HG03196 (cell line): Measurements from ENCODE around the gene PCLO.

Experiments used
- ATAC-seq: cut with Tn5 transposase; IDR thresholded peaks from one replicate; pipeline ENCODE4 v1.9.1; 2021; ENCODE audit not compliant: unreplicated experiment

PCLO gene

DNA sequence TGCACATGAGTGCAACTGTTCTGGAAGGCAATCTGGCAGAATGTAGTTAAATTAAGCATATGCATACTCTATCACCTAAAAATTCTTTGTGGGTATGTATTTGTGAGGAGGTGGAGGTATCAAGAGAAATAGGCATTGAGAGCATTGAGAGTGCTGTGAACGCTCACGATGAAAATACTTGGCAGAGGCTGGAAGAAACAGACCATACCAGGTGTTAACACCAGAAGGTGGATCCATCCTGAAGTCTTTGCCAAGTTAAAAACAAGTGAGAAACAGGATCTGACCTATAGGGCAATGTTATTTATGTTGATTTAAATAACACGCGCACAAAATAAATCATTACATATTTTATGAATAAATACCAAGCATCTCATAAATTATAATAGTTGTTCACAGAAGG, 311.6 kb downstream of the PCLO start:
- no peak for ATAC-seq

DNA sequence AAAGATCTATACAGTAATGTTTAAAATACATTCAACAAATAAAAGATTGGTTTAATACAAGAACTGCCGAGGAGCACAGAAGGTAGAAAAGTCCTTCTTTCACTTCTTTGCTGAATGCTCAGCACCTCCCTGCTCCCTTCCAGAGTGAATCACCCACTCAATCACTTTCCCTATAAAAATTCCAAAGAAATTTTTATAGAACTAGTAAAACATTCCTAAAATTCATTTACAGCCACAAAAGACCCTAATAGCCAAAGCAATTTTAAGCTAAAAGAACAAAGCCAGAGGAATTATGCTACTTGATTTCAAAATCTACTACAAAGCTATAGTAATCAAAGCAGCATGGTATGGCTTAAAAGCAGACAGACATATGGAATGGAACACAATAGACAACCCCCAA, 320.9 kb downstream of the PCLO start:
- ATAC-seq: no peak

DNA sequence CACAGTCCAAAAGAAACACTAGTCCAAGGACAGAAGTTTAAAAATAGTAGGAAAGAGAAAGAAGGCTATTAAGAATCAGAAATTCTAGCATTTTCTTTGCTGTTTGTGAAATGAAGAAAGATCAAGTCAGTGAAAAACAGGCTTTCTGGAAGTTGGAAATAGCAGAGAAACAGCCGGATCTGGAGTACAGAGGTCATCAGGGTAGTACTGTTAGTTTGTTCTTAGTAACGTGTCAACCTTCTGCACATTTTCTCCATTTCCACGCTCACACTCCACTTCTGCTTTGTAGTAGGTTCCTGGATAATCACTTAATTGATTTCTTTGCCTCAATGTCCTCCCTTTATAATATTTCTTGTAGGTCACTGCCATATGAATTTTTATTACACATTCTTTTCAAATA, 322.6 kb downstream of the PCLO start:
- ATAC-seq: no peak

DNA sequence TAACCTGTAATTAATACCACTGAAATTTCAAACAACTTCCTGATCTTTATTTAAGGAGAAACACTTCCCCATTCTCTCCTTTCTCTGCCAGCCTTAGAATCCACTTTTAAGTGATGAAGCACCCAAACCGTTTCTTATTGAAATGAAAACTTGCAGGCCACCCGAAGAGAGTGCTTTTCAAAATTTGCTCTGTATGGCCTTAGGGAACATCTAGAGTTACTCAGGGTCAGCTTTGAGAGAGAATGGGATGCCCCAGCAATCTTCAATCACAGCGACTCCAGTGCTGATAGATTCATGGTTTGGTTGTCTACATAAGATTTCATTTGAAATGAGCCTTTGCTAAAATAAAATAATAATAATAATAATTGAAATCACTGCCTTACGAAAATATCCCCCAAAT, 323.1 kb downstream of the PCLO start:
- ATAC-seq: no peak

DNA sequence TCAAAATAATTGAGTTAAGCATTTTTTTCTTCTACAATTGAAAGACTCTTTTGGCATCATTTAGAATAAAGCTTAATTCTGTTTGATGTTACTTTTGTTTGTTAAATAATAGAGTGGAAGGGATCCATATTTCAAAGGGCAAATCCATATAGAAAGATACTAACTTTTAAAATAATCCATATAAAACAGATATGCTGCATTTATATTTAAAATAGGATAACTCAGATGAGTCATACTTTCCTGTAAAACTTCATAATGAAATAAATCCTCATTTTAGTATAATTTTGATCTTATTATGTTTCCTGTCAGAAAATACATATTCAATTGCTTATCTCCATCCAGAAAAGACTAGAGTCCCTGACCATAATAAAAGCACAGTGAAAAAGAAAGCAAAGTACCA, 323.6 kb downstream of the PCLO start:
- ATAC-seq: no peak

DNA sequence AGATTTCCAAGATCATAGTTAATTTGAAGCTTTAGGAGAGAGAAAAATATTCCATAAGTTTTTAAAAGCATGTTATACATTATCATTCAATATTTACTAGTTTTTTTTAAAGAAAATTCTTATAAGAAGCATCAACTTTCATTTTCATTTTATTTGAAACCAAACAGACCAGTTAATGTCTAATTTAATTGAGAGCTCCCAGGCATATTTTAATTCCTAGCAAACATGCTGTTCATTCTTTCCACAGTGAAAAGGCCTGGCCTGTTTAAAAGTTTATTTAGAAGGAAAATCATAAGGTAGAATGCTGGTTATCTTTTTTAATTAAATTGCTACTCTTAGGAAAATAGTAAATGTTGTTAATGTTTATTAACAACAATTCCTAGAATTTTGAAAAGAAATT, 324.4 kb downstream of the PCLO start:
- no peak for ATAC-seq

DNA sequence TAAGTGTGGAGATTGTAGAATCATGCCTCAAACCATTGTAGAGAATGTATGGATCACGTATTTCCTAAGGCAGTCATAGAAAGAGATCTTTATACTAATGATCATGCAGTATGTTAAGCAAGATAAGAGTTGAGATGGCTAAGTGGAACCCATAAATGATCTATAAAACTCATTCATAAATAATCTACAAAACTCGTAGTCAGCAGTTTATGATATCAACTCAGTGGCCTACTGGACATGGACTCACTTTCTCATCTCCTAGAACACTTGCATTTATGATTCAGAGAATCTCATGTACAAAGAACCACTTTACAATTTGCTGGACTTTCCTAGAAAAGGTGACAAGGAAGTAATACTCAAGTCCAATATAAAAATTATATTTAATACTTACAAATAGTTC, 339.6 kb downstream of the PCLO start:
- no peak for ATAC-seq

DNA sequence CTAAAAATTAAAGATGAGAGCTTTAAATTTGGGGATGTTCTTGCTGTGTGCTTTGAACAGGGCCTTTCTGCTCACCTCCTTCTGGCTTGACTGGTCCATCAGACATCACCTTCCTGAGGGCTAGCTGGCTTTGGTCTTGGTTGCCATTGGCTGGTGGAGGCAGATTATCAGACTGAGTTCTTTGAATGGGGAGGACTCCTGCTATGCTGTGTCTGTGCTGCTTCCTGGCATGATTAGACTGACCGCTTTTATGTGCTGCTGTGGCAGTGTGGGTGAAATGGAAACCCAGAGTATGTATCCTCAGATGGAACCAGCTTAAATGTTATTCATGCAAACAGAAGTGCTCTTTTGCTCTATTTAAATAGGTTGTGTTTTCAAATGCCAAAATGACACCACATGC, 341.6 kb downstream of the PCLO start:
- ATAC-seq: no peak

DNA sequence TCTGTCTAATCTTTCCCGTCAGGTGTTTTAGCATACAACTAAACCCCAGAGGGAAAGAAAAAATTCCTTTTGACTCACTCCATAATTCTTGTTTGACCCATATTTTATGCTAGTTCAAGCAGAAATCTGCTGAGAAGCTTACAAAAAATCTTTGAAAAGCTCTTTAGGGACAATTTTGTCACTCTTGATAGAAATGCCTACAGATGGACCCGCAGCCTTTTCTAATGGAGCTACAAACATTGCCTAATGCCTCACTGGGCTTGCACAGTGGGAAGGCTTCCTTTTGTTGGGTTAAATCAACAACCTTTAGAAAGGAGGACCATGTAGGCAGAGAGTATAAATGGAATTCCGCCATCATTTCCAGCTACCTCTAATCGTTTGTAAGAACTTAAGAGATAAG, 344.5 kb downstream of the PCLO start:
- no peak for ATAC-seq

DNA sequence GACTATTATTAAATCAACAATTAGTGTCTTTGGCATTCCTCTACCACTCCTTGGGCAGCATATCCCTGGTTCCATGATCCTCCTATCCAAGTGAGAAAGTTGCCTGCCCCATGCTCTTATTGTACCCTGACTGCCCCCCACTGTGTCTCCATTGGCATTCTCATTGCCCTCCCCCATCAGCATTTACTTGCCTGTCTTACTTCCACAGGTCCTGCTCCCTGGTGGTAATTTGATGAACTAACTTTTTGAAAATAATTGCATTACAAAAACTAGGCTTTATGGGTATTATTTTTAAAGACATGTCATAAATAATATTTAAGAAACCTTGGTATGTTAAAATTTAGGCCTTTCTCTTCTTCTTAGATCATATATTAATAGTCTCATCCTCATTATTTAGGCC, 346.4 kb downstream of the PCLO start:
- no peak for ATAC-seq

DNA sequence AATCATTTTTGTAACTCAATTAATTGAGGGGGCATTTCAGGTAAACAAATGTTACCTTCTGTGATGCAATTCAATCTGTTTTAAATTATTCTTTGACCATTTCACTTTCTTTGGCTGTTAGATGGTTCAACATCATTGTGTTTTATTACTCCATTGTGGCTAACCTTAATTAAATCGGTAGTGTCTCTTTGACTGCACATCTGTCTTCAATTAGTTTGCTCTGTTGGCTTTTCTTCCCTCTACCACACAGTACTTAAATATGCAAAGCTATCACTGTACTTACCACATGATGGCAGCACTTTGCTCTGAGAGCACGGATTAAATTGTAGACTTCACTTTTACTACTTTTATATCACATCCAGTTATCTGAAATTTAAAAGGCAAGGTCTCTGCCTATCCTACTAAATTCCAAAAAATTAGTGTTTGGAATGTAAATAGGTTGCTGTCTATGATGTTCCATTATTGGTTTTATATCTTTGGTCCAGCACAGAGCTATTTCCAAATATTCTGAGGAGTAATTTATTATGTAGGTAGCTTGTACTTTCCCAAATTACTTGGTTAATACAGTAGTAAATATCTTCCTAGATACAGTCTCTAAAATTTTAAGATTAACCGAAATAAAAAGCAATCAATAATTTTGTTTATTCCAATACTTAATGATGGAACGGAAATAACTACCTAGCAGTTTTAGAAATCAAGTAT, 352.0 kb downstream of the PCLO start:
- ATAC-seq: peak; percentile 84

DNA sequence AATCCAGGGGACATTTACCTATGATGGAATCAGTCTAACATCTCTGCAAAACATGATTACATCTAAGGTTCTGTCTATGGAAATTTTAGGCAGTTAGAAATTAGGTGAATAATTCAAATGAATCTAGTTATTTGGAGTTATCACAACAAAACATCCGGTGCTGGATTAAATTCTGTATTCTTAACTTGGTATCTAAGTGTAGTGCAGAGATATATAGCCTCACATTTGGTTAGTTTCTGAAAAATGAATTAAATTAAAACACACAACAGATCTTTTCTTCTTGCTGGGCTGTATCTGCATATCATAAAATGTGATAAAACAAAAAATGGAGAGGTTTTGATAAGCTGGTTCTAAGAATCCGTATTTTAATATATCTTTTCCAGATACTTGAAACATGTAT, 354.1 kb downstream of the PCLO start:
- no peak for ATAC-seq

DNA sequence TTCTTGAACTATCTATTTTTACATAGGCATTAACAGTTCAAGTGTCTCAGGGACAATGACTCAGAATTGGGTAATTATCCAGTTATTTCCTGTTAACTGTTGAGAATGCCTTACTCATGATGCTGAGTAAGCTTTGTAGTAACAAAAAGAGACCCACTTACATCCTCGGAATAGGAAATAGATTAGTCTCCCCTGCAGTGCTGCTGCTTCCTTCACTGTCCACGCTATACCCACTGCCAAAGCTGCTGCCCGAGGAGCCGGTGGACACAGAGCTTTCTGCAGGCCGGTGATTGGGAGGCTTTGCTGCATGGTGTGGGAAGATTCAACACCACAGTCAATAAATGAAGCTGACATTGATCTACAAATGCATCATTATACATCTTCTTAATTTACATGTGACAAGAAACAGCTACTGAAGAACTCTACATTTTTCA, 357.1 kb downstream of the PCLO start:
- no peak for ATAC-seq

DNA sequence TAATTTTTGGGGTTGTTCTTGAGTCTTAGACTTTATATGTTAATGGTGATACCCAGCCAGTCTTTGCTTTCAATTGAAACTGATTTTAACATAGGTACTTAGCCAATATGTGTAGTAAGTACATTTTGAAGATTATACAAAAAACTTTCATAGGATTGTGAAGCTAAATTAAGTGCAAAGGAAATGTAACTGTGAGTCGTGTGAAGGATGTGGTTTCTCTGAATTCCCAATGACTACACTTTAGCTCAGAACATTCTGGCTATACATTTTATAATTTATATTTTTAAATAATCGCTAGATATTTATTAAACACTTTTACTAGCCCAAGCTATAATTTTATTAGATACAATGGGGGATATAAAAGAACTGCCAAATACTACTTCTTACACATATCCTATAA, 359.3 kb downstream of the PCLO start:
- no peak for ATAC-seq

DNA sequence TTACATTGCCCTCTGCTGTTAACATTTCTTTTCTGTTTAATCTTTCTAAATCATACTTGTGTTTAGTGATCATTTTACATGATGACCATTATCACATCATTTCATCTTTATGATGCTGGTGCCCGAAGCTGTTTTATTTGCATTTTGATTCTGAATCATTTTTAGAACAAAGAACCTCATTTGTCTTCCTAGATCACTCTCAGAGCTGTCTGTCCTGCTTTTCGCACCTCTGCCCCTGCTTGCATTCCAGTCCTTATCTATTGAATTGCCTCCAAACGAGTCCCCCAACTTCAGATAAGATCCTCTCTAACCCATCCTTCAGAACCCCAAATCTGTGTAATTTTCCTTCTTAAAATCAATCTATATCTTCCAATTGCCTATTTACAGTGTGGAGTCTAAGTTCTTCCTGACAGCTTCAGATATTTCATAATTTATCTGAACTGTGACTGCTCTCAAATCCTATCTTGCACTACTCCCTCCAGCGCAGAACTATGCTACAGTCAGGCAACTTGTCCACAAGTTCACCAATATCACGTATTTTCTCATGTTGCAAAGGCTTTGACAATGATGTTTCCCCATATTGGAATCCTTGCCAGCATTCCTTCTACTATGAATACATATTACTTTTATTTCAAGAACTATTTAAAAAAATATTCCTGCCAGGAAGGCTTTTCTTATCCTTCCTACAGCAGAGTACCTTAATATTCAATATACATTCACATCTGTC, 372.6 kb downstream of the PCLO start:
- no peak for ATAC-seq

DNA sequence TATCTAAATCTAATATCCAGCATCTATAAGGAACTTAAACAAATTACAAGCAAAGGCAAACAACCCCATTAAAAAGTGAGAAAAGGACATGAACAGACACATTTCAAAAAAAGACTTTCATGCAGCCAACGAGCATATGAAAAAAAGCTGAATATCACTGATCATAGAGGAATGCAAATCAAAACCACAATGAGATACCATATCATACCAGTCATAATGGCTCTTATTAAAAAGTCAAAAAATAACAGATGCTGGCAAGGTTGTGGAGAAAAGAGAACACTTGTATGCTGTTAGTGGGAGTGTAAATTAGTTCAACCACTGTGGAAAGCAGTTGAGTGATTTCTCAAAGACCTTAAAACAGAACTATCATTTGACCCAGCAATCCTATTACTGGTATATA, 384.7 kb downstream of the PCLO start:
- no peak for ATAC-seq

DNA sequence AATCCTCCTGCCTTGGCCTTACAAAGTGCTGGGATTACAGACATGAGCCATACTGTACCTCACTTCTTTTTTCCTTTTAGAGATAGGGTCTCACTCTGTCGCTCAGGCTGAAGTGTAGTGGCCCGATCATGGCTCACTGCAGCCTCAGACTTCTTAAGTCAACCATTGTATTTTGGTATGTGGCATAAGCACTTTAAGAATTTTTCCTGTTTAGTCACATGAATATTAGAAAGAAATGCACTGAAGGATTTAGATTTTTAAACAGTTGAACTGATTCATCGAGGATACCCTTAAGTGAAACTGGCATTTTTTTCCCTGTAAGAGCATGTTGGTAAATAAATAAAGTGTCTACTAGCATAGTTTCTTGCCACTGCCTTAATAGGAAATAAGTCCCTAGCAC, 399.8 kb downstream of the PCLO start:
- ATAC-seq: no peak

DNA sequence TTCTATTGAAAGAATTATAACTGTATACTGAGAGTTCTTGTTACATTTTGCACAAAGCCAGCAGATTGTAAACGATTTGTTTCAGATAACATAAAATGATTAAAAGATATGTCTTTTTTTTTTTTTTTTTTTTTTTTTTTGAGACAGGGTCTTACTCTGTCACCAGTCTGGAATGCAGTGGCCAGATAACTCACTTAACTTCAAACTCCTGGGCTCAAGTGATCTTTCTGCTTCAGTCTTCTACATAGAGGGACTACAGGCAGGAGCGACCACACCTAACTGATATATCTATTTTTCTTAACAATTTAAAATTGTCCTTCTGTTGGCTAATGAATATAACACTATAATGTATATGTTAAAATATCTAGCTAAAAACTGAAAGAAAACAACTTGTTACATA, 401.9 kb downstream of the PCLO start:
- ATAC-seq: no peak

DNA sequence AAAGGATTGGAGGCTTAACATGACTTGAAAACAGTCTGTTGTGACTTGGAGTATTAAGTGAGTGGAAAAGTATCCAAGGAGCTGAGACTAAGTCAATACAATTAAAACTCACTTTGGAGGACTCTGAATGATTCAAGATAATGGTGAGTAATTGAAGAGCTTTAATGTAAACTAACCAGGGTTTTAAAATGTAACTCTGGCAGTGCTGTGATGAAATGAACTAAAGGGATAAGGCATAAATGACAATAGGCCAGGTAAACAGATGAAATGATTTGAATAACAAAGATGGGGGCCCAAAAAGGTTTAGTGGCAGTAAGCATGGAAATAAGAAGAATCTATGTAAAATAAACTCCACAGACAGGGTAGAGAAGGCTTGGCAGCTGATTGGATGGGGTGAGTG, 402.6 kb downstream of the PCLO start:
- ATAC-seq: no peak

DNA sequence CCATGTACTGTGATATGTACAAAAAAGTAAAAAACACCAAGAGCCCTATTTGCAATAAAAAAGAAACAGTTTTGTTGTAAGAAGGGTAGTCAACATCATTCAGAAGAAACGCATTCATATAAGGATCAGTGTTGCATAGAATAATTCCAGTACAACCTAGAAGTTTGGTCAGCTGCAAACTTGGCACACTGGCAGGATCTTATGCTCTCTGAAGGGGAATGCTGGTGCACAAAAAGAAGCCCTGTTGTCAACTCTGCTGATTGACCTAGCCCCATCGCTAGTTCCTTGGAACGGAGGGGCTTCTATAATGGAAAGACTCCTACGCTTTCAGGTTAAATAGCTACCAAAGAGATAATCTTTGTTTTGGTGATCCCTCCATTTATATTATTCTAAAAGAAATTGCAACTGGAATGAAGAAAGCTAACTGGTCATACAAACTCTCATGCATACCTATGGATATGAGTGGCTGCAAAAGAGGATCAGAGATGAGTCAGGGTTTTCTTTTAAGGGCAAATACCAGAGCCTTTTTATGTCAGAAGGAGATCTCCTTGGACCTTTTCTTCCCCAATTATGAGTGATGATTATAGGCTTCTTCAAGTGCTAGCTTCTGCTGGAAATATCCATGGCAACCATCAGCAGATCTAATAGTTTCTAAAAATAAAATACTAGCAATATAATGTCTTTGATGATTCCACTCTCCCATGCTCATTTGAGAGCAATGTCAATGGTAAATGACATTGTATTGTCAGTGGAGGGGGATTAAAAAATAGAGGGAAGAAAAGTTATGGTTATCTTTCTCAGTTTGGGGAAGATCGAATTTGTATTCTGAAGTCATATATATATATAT, 406.8 kb downstream of the PCLO start:
- no peak for ATAC-seq

DNA sequence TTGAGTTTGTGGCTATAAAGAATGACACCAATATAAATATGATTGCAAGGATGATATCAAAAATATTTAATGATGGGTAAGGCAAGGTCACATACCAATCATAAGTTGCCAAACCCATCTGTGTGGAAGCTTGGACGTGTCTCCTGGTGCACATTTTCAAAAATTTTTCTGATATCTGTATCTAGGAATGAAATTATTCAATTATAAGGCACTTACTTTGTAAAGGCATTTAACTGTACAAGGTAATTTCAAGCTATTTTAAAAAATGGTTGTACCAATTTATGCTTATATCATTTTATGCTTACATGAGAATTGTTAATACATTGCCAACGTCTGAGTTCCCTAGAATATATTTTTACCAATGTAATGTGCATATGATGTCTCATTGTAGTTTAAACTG, 412.7 kb downstream of the PCLO start:
- ATAC-seq: no peak

DNA sequence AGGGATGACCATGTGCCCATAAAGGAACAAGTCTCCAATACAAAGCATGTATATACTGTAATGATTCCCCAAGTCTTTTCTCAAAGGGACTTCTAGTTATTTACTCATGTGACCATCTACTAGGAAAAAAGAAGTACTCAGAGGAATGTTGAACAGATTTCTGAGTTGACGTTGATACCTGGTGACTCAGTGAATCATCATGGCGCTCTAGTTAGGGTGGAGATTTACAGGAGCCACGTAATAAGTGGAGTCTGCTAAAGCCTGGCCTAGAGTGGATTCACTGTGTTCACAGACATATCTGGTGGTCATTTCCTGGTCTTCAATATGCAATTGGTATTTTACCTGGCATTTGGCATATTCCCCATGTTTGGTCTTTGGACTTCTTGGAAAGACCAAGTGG, 416.9 kb downstream of the PCLO start:
- ATAC-seq: no peak
